Astrocyte (in vitro differentiated cells and primary cell): ENCODE data around the gene RALGPS1. TPM values are rescaled to one million over a fixed set of nuclear protein-coding genes. Genes with fewer than 3 reads are reported as not detected.

Experiments used
- DNase-seq: peaks from one replicate; pipeline ENCODE4 v3.0.0-alpha.2; 2010; ENCODE audit warnings: low read depth
- FAIRE-seq: peaks from 2 replicates; lab custom pipeline; 2011; peaks lifted over from hg19 to GRCh38; lab: Jason Lieb, UNC
- H2AFZ ChIP-seq: 2 replicates; pipeline ENCODE4 v1.6.0; 2012; ENCODE audit warnings: low read depth, low read length, inconsistent platforms
- H3K27ac ChIP-seq: 2 replicates; pipeline ENCODE4 v1.5.1; 2011; ENCODE audit warnings: low read depth, low read length, inconsistent platforms
- H3K27me3 ChIP-seq: 2 replicates; pipeline ENCODE4 v1.6.0; 2011; ENCODE audit warnings: low read length, inconsistent platforms; ENCODE audit not compliant: insufficient read depth
- H3K36me3 ChIP-seq: 2 replicates; pipeline ENCODE4 v1.5.1; 2011; ENCODE audit warnings: low read length, inconsistent platforms; ENCODE audit not compliant: insufficient read depth
- H3K4me1 ChIP-seq: 2 replicates; pipeline ENCODE4 v1.5.1; 2011; ENCODE audit warnings: low read length, inconsistent platforms; ENCODE audit not compliant: insufficient read depth
- H3K4me2 ChIP-seq: 2 replicates; pipeline ENCODE4 v1.6.0; 2012; ENCODE audit warnings: low read length, inconsistent platforms
- H3K4me3 ChIP-seq: 2 replicates; pipeline ENCODE4 v1.5.1; 2011; ENCODE audit warnings: low read depth, mild to moderate bottlenecking, low read length, inconsistent platforms; ENCODE audit not compliant: insufficient read depth
- H3K79me2 ChIP-seq: 2 replicates; pipeline ENCODE4 v1.6.0; 2012; ENCODE audit warnings: mild to moderate bottlenecking, low read length, inconsistent platforms; ENCODE audit not compliant: insufficient read depth
- H3K9ac ChIP-seq: 2 replicates; pipeline ENCODE4 v1.6.0; 2012; ENCODE audit warnings: mild to moderate bottlenecking, low read length, inconsistent platforms
- H3K9me3 ChIP-seq: 2 replicates; pipeline ENCODE4 v1.5.1; 2012; ENCODE audit warnings: low read depth, mild to moderate bottlenecking, low read length, inconsistent platforms; ENCODE audit not compliant: insufficient read depth
- H4K20me1 ChIP-seq: 2 replicates; pipeline ENCODE4 v1.6.0; 2012; ENCODE audit warnings: low read length, inconsistent platforms; ENCODE audit not compliant: insufficient read depth
- H3K27ac Mint-ChIP-seq: one replicate; pipeline ENCODE4 v1.8.0; 2021; ENCODE audit warnings: mild to moderate bottlenecking, mixed read lengths; ENCODE audit not compliant: unreplicated experiment
- H3K27me3 Mint-ChIP-seq: one replicate; pipeline ENCODE4 v1.8.0; 2021; ENCODE audit warnings: low read depth, mixed read lengths; ENCODE audit not compliant: unreplicated experiment
- H3K36me3 Mint-ChIP-seq: one replicate; pipeline ENCODE4 v1.8.0; 2021; ENCODE audit warnings: low read depth, mixed read lengths; ENCODE audit not compliant: unreplicated experiment
- H3K4me1 Mint-ChIP-seq: one replicate; pipeline ENCODE4 v1.8.0; 2021; ENCODE audit warnings: low read depth, mixed read lengths; ENCODE audit not compliant: unreplicated experiment
- H3K4me3 Mint-ChIP-seq: one replicate; pipeline ENCODE4 v1.8.0; 2021; ENCODE audit warnings: mild to moderate bottlenecking, moderate library complexity, mixed read lengths; ENCODE audit not compliant: unreplicated experiment
- H3K9me3 Mint-ChIP-seq: one replicate; pipeline ENCODE4 v1.8.0; 2021; ENCODE audit warnings: mild to moderate bottlenecking, mixed read lengths; ENCODE audit not compliant: unreplicated experiment
- CTCF ChIP-seq: IDR thresholded peaks from 2 replicates; pipeline ENCODE4 v1.5.1; 2011; ENCODE audit warnings: low read depth, mild to moderate bottlenecking, inconsistent platforms, low read length, moderate library complexity; ENCODE audit not compliant: insufficient read depth
- EZH2 ChIP-seq: IDR thresholded peaks from 2 replicates; pipeline ENCODE4 v1.6.1; 2012; ENCODE audit warnings: mild to moderate bottlenecking, low read length, inconsistent platforms; ENCODE audit not compliant: insufficient read depth
- total RNA-seq: library from RNA; stranded (reverse); gene quantifications from 2 replicates; pipeline ENCODE4 v1.2.1, GENCODE V29; 2021

RALGPS1 gene
- total RNA-seq, 1 donor from 2014 or later, result 2.8 TPM

- Histone ChIP-seq H3K27ac (no peak overlapping the region), H3K4me3 (no peak overlapping the region), H2AFZ (no peak overlapping the region), H3K9ac (no peak overlapping the region), H3K27me3 (no peaks in the 10 kb centered on the region), H4K20me1 (no peaks in the 10 kb centered on the region), H3K79me2 (no peaks in the 10 kb centered on the region), H3K4me2 (no peak overlapping the region), H3K36me3 (no peaks in the 10 kb centered on the region), H3K9me3 (no peaks in the 10 kb centered on the region), H3K4me1 (no peaks in the 10 kb centered on the region)
- peaks cover 1% of the 10 kb centered on the region for H3K9me3 Mint-ChIP-seq
- no peaks in the 10 kb centered on the region for H3K36me3 Mint-ChIP-seq
- no peak for DNase-seq
- TF ChIP-seq CTCF (no peak), EZH2 (no peak)
- no peak for FAIRE-seq
- no peak overlapping the region for H3K4me3 Mint-ChIP-seq
- no peak overlapping the region for H3K27ac Mint-ChIP-seq
- no peaks in the 10 kb centered on the region for H3K27me3 Mint-ChIP-seq
- H3K4me1 Mint-ChIP-seq, result peaks cover 2% of the 10 kb centered on the region
Measured at GRCh38 chr9:127067603-127068220, 153.1 kb downstream of the RALGPS1 start.

GRCh38 chr9:127074561-127075548, 160.3 kb downstream of the RALGPS1 start:
- Mint-ChIP-seq H3K9me3 (peaks cover 1% of the 10 kb centered on the region), H3K4me1 (peaks cover 12% of the 10 kb centered on the region), H3K27ac (no peak overlapping the region), H3K27me3 (peaks cover 12% of the 10 kb centered on the region), H3K36me3 (peaks cover 5% of the 10 kb centered on the region), H3K4me3 (no peak overlapping the region)
- Histone ChIP-seq H4K20me1 (no peaks in the 10 kb centered on the region), H3K4me2 (no peak overlapping the region), H3K9ac (no peak overlapping the region), H2AFZ (no peak overlapping the region), H3K4me1 (no peaks in the 10 kb centered on the region), H3K27ac (no peak overlapping the region), H3K36me3 (no peaks in the 10 kb centered on the region), H3K9me3 (no peaks in the 10 kb centered on the region), H3K4me3 (no peak overlapping the region), H3K79me2 (no peaks in the 10 kb centered on the region), H3K27me3 (peaks cover 4% of the 10 kb centered on the region)
- FAIRE-seq (no peak), DNase-seq (no peak)
- TF ChIP-seq CTCF (no peak), EZH2 (no peak)
